GM04504 (cell line): ENCODE data around the gene RFX1.
"Not testable (repeated sequence)": the region's sequence is repeated elsewhere in the genome, so short reads cannot be mapped to it uniquely, and the experiment has no call there.

Experiments used
- DNase-seq: peaks from one replicate; pipeline ENCODE4 v3.0.0-alpha.2; 2012; ENCODE audit warnings: low read depth

The RFX1 gene

DNA sequence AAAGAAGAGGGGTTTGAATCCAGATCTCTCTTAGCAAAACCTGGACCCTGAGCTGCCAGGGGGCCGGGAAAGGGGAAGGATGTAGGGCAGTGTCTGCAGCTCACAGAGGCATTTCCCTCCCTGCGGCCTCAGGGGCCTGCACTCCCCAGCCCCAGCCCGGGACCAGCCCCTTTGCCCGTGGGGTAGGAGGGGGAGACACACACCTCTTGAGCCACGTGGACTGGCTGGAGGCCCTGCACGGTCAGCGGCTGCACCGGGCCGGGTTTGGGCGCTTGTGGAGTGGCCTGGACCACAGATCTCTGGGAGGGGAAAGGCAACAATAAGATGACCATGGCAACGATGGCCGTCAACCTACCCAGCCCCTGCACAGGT lies 26.9 kb downstream of the RFX1 start:
- no peak for DNase-seq

DNA sequence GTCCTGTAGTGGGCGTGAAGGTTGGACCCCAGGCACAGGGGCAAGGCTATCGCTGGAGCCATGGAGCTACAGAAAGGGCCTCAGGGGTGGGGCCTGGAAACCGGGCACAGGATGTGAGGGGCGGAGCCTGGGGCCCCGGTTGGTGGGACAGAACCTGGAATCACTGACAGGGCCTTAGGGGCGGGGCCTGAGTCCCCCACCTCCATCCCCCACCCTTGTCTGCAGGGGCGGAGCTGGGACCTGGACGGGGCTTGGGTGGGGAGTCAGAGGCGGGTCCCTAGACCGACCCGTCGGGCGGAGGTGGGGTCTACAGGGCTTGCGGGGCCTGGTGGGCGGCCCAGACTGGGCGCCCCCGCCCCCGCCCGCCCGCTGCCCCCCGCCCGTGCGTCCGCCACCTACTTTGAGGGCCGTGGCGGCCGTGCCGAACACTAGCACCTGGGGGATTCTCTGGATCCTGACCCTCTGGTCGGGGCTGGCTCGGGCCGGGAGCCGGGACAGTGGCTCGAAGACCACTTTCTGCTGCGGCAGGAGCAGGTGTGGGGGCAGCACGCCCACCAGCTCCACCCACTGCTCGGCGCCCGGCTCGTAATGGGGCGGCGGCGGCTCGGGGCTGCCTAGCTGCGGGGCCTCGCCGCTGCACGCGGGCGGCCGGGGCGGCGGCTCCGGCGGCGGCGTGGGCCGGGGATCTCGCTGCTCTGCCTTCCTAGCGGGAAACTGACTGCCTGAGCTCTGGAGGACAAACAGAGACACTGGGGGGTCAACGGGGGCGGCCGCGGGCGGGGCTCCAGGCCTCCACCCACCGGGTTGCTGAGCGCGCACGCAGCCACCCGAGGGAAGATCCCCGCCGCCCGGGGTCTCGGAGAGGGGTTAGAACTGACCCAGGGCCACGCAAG lies 27.5 kb downstream of the RFX1 start:
- DNase-seq = no peak

DNA sequence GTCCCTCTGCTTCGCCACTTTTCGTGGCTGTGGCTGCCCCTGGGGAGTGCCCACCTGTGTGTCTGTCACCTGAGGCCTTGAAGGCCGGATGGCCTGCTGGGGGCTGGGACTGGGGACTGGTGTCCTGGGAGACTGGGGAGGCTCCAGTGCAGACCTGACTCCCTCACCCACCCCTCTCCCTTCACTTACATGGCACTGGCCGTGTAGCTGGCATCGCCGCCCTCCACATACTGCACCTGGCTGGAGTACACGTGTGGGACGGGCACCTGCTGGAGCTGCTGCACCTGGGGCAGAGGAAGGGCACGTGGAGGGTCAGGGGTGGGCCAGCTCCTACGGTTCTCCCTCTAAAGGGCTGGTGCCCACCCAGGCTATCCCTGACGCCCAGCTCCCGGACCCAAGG lies 28.3 kb downstream of the RFX1 start:
- DNase-seq = no peak

DNA sequence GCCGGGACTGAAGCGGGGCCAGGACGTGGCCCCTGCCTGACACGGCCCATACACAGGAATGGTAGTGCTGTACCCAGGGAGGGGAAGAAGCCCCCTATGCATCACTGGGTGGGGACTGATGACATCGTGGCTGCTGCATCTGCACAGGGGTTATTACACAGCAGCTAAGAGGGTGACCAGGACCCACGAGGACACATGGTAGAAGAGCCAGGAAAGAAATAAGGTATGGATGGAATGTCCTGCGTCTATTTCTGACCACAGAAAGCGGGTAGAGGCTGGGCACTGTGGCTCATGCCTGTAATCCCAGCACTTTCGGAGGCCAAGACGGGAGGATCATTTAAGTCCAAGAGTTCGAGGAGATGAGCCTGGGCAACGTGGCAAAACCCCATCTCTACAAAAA lies 29.7 kb downstream of the RFX1 start:
- no peak for DNase-seq

DNA sequence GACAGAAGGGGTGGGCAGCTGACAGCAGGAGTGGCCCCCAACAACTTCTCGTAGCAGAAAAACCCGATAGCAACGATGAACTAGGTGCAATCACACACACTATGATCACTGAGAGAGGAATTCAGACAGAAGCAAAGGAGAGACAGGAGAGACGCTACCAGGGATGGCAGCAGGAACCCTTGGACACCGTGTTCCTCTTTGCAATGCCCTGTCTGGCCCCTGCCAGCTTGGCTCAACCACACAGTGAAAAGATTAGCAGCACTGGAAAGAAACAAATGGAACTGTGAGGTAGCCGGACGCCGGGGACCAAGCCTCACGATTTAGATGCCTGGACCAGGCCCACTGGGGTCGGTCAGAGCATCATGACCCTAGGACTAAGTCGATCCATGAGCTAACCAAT lies 30.2 kb downstream of the RFX1 start:
- DNase-seq = no peak

DNA sequence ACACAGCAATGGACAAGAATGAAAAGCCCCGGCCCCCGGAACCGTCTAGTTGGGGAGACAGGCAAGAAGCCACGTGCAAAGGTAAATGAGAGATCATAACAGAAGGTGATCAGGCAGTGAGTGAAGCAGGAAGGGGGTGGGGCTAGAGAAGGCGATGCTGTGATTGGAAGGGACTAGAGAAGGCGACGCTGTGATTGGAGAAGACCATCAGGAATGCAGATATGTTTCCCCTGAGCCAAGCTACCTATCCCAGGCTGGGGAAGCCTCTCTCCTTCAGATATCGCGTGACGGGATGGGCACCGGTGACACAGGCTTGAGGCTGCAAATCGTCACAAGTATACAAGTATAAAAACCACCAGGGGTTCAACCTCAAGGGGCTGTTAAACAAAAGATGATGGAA lies 32.0 kb downstream of the RFX1 start:
- DNase-seq = no peak

DNA sequence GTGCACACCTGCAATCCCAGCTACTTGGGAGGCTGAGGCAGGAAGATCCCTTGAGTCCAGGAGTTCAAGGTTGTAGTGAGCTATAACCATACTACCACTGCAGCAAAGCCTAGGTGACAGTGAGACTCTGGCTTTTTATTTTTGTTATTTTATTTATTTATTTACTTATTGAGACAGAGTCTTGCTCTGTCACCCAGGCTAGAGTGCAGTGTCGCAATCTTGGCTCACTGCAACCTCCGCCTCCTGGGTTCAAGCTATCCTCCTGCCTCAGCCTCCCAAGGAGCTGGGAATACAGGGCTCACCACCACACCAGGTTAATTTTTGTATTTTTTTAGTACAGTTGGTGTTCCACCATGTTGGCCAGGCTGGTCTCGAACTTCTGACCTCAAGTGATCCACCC lies 32.6 kb downstream of the RFX1 start:
- DNase-seq = not testable (repeated sequence)

DNA sequence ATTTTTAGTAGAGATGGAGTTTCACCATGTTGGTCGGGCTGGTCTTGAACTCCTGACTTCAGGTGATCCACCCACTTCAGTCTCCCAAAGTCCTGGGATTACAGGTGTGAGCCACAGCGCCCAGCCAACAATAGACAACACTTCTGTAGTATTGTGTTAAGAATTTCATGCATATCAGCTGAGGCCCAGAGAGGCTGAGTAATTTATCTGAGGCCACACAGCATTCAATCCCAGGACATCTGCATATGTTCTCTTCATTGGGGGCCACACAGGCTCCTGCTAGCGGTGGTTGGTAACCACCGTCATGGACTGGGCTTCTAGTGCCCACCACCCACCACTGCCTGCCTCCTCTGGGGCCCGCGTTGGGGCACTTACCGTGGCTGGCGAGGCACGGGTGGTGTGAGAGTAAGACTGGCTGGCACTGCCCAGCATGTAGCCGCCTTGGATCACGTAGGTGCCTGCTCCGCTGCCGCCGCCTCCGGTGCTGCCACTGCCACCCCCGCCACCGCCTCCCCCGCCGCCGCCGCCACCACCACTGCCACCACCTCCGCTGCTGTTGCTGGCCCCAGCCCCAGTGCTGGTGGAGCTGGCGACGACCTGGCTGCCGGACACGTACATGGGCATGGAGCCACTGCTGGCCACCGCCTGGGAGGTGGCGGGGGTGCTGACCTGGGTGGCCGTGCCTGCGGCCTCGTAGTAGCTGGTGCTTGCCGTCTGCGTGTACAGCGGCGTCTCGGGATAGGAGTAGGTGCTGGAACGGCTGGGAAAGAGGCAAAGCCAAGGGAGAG lies 33.6 kb downstream of the RFX1 start:
- no peak for DNase-seq

DNA sequence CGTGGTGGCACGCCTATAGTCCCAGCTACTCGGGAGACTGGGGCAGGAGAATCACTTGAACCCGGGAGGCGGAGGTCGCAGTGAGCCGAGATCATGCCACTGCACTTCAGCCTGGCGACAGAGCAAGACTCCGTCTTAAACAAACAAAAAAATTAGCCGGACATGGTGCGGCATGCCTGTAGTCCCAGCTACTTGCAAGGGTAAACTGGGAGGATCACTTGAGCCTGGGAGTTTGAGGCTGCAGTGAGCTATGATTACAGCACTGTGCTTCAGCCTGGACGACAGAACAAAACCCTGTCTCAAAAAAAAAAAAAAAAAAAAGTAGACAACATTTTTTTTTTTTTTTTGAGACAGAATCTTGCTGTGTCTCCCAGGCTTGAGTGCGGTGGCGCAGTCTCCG lies 34.3 kb downstream of the RFX1 start:
- DNase-seq = not testable (repeated sequence)

DNA sequence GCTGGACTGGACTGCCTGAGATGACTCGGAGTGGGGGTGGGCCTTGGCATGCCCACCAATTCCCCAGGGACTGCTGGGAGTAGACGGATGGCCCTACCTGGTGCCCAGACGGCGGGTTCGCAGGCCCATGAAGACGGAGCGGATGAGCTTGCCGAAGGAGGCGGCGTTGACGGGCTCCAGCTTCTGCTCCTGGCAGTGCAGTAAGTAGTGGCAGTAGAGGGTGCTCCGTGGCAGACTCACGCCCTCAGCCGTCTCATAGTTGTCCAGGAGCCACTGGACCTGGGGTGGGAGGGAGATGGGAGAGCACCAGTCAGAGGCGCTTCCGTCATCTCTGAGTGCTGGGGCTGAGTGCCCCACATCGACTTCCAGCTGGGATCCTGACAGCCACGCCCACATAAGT lies 36.2 kb downstream of the RFX1 start:
- DNase-seq = no peak

DNA sequence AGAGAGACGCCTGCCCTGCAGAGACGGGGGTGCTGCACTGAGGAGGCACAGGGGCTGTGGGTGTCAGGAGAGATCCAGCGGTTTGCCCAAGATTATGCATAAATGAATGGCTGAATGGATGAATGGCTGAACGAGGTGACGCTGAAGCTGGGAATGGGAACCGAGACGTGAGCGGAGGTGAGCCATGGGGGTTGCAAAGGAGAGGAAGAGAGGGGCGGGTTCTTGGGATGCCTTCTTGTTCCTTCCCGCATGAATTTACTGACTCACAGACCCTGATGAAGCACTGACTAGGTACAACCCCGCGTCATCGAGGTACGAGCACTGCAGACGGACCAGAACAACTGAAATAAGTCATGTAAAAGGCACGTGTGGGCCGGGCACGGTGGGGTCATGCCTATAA lies 37.1 kb downstream of the RFX1 start:
- DNase-seq = no peak

DNA sequence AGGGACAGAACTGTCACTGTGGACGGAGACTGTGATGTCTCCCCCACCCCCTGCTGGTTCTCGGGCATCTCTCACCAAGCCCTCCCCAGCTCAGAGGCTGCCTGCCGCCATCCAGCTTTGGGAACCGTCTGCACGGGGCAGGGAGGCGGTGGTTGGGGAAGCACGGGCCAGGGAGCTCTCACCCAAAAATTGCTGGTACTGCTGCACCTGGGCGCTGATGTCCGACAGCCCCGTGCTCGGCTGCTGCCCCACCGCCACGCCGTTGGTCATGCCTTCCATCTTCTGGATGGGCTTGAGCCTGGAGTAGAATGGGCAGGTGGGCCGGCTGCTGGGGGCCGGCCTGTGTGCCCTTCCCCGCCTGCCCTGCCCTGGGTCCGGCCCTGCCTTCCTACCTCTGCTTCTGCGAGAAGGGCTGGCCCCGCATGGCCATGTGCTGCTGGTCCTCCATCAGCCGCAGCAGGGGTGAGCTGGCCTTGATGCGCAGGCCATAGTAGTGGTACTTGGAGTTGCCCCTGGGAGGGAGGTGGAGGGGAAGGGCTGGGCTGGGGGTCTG lies 37.7 kb downstream of the RFX1 start:
- DNase-seq = no peak

DNA sequence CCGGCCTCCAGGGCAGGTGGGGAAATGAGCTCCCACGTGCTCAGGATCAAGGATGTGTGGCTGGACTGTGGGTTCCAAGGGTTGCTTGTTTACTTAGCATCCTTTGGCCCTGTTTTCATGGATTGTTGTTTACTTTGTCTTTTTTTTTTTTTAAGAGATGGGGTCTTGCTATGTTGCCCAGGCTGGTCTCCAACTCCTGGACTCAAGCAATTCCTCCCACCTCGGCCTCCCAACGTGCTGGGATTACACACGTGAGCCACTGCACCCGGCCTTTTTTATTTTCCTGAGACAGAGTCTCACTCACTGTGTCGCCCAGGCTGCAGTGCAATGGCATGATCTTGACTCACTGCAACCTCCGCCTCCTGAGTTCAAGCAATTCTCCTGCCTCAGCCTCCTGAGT lies 38.9 kb downstream of the RFX1 start:
- DNase-seq = not testable (repeated sequence)

DNA sequence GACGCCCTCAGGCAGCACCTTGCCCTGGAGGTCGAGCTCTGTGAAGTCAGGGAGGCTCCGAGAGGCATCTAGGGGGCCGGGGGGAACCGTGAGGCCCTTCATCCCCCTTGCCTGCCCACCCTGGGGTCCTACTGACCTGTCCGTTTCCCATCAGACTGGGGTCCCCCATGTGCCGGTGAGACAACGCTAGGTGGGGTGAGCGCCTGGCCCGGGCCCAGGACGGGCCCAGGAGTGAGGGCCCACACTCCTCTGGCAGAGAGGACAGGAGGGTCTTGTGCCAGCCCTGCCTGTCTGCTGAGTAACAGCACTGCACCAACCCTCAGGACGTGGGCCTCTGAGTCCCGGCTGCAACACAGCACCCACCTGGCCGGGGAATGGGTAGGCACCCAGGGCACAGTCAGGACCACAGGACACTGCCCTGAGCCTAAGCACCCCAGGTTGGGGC lies 39.4 kb downstream of the RFX1 start:
- DNase-seq = no peak

DNA sequence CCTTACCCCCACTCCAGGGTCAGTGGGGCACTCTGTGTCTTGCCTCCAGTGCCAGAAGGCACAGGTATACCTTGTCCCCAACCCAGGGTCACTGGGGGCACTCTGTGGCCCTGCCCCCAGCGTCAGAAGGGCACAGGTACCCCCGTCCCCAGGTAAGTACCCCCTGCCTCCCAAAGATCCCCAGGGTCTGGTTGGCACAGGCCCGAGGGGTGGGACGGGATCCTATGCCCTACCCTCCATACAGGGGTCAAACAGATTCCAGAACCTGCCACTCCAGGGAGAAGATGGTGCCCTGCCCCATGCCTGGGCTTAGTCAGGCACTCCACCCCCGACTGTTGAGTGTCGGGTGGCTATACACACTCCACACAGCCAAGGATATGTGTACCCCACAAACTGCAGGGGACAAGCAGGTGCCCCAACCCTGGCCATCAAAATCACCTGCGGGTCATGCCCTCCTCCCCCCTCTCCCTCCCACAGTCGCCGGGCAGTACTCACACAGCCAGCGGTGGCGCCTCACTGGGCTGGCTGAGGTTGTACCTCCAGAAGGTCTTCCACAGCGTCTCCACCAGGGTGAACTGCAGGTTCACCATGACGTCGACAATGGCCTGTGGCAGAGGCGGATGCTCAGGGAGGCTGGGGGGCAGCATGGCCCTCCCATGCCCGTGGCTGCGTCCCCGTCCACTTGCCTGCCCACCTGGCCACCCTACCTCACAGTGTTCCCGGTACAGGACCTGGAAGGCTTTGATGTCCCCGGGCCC lies 40.0 kb downstream of the RFX1 start:
- DNase-seq = no peak

DNA sequence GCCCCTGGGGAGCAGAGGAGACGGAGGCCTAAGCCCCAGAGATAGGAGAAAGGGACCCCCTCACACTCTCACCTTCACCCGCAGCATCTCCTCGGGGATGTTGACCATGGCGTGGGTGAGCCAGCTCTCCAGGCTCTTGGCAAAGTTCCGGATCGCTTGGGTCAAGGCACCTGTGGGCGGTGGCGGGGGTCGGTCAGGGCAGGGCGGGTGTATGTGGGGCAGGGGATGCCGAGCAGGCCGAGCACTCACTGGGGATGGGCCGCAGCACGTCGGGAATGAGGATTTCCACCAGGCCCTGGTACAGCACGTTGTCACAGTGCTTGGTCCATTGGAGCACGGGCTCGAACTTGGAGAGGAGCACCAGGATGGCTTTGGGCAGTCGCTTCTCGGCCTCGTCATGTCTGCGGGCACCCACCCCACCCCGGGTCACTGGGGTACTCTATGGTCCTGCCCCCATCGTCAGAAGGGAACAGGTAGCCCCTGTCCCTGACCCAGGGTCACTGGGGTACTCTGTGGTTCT lies 40.7 kb downstream of the RFX1 start:
- DNase-seq = no peak

DNA sequence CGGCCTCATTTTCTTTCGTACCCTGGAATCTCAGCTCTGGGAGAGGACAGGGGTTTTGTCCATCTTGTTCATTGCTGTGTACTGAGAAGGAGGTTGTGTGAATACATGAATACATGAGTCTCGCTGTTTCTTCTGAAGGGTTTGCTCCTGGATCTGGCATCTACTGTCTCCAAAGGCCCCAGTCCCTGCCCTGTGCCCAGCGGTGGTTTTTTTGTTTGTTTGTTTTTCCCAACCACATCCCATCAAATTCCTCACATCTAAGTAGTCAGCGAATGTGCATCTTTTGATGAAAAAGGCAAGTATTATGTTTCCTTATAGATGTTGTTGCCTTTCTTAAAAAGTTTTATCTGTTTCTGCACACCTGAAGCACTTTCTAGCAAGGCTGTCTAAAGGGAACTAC lies 41.3 kb downstream of the RFX1 start:
- no peak for DNase-seq

DNA sequence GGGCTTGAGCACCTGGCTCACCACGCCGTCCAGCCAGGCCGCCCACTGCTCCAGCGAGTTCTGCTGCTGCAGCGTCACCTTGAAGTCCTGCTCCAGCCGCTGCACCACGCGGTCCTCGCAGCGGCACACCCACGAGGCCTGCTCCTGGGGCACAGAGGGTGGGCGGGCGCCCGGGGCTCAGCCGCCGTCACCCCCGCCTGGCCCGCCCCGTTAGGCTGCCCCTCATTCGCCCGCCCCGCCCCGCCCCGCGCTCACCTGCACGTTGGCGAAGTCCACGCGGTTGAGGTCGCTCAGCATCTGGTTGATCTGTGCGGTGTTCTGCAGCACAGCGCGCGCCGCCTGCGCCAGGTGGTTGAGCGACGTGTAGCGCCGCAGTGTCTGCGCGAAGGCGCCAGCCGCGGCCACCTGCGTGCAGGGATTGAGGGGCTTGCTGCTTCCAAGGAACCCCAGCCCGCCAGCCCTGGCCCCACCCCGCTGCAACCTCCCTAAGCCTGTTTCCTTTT lies 42.5 kb downstream of the RFX1 start:
- no peak for DNase-seq

DNA sequence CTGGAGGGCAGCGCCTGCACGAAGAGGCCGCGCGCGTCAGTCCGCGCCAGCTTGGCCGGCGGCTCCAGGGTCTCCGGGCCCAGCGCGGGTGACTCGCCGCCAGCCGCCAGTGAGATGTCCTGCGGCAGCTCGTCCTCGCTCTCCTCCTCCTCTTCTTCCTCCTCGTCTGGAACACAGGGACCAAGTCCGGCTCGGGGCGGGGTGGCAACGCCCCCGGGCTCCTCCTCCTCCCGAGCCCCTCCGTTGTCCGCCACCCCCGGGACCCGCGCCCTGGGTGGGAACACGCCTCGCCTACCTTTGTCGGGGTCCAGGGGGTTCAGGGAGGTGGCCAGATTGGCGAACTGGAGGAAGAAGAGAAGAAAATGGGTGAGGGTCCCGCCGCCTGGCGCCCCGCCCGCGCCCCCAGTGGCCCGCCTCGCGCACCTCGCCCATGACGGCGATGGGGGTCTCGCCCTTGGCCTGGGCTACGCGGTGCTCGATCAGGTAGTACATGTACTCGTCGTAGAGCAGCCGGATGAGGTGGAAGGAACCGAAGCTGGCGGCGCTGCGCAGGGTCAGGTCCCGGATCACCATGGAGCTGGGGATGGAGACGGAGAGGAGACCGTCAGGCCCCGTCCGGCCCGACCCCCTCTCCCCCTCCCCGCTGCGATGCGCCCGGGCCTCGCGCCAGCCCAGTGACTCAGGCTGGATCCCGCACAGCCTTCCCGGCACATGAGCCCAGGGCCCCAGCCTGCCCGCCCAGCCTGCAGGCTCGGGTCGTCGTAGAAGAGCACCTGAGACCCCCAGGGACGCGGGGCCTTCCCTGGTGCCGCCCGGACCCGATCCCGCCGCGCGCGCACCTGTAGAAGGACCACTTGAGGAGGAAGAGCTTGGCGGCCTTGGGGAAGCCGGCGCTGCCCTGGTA lies 43.2 kb downstream of the RFX1 start:
- no peak for DNase-seq

DNA sequence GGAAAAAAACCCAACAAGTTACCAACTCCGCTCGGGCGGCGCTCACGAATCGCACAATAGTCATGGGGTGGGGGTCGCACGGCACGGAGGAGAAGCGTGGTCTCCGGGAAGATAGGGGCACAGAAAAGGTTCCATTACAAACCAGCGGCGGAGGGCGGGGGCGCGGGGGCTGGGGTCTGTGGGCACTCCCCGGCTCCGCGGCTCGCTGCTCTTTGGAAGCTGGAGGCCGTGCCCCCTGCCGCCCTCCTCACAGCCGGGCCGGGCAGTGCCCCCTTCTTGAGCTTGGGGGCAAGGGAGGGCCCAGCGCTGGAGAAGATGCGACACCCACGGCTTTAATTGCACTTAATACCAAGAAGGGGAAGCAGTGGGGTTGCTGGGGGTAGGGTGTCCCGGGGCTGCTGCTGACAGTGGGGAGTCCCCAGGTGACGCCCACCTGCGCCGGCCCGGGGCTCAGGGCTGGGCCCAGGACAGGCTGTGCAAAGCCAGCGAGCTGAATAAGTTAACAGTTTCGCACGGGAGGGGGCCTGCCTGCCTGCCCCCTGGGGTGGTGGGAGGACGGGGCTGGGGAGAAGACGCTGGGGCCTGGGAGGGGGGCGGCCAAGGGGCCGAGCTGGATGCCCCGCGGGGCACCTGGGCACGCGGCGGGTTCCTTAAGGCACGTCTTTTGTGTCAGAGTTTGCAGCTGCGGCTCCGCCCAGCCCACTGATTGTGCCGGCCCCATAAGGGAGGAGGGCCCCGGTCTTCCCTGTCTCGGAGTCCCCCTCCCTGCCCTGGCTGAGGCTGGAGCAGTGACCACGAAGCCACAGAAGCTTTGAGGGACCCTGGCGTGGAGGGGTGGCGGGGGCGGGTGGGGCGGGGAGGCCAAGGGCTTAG lies 44.1 kb downstream of the RFX1 start:
- DNase-seq = no peak
